Bronchial epithelial cell (primary cell): ENCODE measurements around the gene HINFP. TPM values are rescaled to one million over a fixed set of nuclear protein-coding genes. Genes with fewer than 3 reads are reported as not detected.
"Not testable (repeated sequence)": the region's sequence is repeated elsewhere in the genome, so short reads cannot be mapped to it uniquely, and the experiment has no call there.

Source experiments
- DNase-seq: peaks from one replicate; pipeline ENCODE4 v3.0.0-alpha.2; 2010; ENCODE audit warnings: low read depth
- FAIRE-seq: peaks from 2 replicates; lab custom pipeline; 2011; peaks lifted over from hg19 to GRCh38; lab: Jason Lieb, UNC
- H3K27me3 ChIP-seq: 2 replicates; pipeline ENCODE4 v1.5.1; 2011; ENCODE audit warnings: low read length; ENCODE audit not compliant: control insufficient read depth, insufficient read depth
- H3K36me3 ChIP-seq: 2 replicates; pipeline ENCODE4 v1.5.1; 2011; ENCODE audit warnings: low read length; ENCODE audit not compliant: control insufficient read depth, insufficient read depth
- H3K4me3 ChIP-seq: 2 replicates; pipeline ENCODE4 v1.5.1; 2011; ENCODE audit warnings: mild to moderate bottlenecking, low read depth, low read length, control low read depth
- total RNA-seq: library from RNA; depleted of rRNA; stranded (reverse); fragments of >200 nt; gene quantifications from 2 replicates; pipeline ENCODE4 v1.2.1, GENCODE V29; 2014
- TF ChIP-seq, protein P1 (sequence below): IDR thresholded peaks from 2 replicates; pipeline ENCODE4 v1.5.1; 2011; ENCODE audit warnings: mild to moderate bottlenecking, moderate library complexity, low read length, control low read depth, inconsistent platforms; ENCODE audit not compliant: insufficient read depth, severe bottlenecking

HINFP gene
- total RNA-seq, 1 donor from 2014 or later: 12.4 TPM

DNA sequence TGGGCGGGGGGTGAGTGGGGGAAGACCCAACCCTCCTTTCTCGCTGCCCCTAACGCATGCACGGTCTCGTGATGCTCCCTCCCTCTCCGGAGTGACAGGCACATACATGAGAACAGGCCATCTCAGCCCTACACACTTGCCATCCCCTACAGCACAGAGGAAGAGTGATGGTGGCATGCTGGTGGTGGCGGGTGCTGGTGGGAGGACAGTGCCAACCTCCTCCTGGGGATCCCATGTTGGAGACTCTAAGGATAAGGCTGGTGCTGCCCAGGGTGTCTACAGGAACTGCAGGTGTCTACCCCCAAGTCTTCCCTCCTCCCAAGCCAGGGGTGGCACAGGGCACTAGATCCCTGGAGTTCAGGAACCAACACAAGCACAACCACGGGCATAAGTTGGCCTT lies 40.5 kb downstream of the HINFP start:
- no peaks in the 10 kb centered on the region for H3K27me3 ChIP-seq
- no peaks in the 10 kb centered on the region for H3K36me3 ChIP-seq
- TF ChIP-seq, protein P1, sequence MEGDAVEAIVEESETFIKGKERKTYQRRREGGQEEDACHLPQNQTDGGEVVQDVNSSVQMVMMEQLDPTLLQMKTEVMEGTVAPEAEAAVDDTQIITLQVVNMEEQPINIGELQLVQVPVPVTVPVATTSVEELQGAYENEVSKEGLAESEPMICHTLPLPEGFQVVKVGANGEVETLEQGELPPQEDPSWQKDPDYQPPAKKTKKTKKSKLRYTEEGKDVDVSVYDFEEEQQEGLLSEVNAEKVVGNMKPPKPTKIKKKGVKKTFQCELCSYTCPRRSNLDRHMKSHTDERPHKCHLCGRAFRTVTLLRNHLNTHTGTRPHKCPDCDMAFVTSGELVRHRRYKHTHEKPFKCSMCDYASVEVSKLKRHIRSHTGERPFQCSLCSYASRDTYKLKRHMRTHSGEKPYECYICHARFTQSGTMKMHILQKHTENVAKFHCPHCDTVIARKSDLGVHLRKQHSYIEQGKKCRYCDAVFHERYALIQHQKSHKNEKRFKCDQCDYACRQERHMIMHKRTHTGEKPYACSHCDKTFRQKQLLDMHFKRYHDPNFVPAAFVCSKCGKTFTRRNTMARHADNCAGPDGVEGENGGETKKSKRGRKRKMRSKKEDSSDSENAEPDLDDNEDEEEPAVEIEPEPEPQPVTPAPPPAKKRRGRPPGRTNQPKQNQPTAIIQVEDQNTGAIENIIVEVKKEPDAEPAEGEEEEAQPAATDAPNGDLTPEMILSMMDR: no peak
- H3K4me3 ChIP-seq: no peak overlapping the region
- FAIRE-seq: peak; percentile 7
- no peak for DNase-seq

DNA sequence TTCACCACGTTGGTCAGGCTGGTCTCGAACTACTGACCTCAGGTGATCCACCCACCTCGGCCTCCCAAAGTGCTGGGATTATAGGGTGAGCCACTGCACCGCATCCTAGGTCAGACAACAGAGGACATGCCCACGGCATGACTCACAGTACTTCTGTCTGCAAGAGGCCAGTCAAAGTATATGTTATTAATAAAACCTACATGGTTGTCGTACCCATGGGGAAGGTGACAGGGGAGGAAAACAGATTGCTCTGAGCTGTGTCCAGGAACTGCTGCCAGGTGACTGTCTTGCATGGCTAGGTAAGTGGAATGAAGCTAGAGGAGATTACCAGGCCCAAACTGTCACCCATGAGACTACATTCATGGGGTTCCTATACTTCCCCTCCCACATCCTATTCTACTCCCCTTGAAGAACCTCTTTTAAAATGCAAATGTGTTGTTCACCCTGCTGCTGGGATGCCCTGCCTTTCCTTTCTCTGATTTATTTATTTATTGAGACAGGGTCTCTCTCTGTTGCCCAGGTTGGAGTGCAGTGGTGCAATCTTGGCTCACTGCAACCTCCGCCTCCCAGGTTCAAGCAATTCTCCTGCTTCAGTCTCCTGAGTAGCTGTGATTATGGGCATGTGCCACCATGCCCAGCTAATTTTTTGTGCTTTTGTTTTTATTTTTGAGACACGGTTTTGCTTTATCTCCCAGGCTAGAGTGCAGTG lies 45.1 kb downstream of the HINFP start:
- no peak for FAIRE-seq
- no peaks in the 10 kb centered on the region for H3K27me3 ChIP-seq
- TF ChIP-seq, protein P1: no peak
- DNase-seq: peak; percentile 83
- no peak overlapping the region for H3K4me3 ChIP-seq
- no peaks in the 10 kb centered on the region for H3K36me3 ChIP-seq

DNA sequence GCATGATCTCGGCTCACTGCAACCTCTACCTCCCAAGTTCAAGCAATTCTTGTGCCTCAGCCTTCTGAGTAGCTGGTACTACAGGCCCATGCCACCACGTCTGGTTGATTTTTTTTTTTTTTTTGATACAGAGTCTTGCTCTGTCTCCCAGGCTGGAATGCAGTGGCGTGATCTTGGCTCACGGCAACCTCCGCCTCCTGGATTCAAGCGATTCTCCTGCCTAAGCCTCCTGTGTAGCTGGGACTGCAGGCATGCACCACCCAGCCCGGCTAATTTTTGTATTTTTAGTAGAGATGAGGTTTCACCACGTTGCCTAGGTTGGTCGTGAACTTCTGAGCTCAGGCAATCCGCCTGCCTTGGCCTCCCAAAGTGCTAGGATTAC lies 45.7 kb downstream of the HINFP start:
- H3K36me3 ChIP-seq, FAIRE-seq, H3K4me3 ChIP-seq, H3K27me3 ChIP-seq, DNase-seq: not testable (repeated sequence)

DNA sequence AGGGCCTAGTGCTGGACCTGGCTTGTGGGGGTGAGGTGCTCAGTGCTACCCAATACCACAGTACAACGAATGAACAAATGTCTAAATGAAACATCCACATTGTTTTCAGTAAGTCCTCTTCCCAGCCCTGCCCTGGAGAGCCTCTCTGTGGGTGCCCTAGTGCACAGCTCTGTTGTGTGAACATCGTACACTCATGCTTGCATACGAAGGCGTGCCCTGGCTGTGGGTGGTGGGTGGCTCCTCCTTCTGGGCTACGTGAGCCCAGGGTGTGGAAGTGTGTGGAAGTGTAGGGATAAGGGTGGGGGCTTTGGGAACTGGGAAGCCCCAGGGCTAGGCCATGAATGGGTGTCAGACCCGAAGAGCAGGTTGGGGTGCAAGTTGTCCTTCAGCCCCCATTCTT lies 46.6 kb downstream of the HINFP start:
- TF ChIP-seq, protein P1: peak; percentile 23
- DNase-seq (peak; percentile 85), FAIRE-seq (no peak)
- Histone ChIP-seq H3K36me3 (no peaks in the 10 kb centered on the region), H3K4me3 (peak overlapping the region; percentile 78), H3K27me3 (no peaks in the 10 kb centered on the region)

DNA sequence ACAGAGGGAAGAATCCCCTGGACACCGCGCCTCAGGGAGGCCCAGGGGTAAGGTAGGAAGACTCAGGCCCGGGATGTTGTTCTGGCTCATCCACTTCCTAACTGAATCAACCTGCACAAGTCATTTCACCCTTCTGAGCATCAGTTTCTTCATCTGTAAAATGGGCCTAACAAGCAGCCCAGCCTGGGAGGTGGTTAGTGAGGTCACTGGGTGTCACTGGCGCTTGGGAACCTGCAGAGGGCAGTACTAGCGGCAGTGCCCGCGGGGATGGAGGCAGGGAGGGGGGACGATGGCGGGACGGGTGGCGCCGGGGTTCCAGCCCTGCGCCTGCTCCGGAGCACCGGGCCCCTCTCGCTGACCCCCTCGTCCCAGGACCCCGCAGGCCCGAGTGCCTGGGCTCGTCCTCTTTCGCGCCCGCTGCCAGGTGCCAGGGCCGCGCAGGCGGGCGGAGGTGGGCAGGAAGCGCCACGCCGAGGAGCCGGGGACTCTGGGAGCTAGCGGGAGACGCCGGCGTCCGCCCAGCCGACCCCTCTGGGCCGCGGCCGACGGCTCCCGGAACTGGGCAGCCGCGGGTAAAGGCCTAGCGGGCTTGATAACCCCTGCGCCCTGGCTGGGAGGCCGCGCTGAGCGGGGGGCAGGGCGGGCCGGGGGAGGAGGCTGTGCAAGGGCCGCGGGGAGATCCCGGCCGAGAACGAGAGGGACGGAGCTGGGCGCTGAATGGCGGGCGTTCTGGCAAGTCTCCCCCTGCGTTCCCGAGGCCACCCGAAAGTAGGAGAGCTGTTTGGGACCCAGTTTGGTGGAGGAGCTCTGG lies 47.3 kb downstream of the HINFP start, which contains the start of gene NLRX1:
NLRX1 (plus strand) TSS at position 255 of the 811 bp plus-strand sequence. CDS start 2,679 bp downstream, outside the sequence.
- Histone ChIP-seq H3K4me3 (peak within 1 kb of the TSS; percentile 78), H3K27me3 (no peaks in the 10 kb centered on the region), H3K36me3 (peaks cover 1% of the 10 kb centered on the region)
- DNase-seq (peak; percentile 59), FAIRE-seq (no peak)
- TF ChIP-seq, protein P1: peak; percentile 92

DNA sequence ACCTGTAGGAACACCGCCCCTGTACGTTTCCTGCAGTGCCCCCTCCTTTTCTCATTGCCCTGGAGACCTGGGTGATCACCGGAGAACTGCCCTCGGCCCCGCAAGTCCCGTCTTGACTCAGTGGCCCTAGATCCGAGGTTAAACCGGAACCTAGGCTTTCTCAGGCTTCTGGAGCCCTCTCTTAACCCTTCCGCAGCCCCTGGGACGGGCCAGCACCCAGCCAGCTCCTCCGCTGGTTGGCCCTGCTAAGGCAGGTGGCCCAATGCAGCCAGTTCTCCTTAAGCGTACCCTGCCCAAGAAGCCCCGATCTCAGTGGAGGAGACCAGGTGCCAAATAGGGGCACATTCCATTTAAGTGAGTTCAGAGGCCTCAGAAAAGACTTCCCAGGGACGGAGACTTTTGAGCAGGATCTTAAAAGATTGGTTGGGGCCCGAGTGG lies 47.9 kb downstream of the HINFP start:
- Histone ChIP-seq H3K27me3 (no peaks in the 10 kb centered on the region), H3K36me3 (peaks cover 5% of the 10 kb centered on the region), H3K4me3 (peak overlapping the region; percentile 78)
- DNase-seq: peak; percentile 59
- TF ChIP-seq, protein P1: no peak
- no peak for FAIRE-seq
